ENCODE measurements around the gene PRMT1.

DNA sequence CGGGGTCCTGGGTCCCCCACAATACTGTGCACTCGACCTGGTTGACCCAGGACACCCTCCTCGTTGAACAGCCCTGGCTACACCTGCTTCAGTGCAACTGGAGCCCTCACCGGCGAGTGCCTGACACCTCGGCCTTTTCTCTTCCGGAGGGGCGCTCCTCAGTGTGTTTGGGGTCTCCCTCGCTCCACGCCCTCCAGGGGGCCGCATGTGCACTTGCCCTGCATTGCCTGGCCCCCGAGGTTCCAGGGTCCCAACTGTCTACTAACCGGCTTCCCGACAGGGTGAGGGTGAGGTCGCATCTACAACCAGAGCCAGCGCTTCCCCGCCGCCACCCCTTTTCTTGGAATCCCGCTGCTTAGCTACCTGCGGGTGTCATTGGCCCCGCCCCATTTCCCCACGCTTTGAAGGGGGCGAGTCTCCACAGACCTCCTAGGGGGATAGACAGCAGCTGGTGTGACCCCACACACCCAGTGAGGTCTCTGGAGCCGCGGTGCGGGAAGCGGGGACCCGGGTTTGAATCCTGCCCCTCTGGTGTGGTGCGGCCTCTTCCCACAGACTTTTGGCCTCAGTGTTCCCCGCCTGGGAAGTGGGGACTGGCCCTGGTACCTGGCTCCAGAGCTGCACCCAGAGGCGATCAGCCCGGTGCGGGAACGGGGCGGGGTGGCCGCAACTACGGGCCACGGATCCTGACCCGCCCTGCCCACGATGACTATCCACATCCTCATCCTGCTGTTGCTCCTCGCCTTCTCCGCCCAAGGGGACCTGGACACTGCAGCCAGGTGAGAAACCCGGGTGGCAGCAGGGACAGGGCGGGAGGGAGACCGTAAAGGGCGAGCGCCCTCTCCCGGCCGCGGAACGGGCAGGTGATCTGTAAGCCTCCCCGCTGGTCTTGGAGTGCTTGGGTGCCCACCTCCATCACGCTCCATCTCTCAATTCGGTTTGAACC lies 12.3 kb downstream of the PRMT1 start, which contains the start of gene ADM5:
- TF ChIP-seq, protein P1, sequence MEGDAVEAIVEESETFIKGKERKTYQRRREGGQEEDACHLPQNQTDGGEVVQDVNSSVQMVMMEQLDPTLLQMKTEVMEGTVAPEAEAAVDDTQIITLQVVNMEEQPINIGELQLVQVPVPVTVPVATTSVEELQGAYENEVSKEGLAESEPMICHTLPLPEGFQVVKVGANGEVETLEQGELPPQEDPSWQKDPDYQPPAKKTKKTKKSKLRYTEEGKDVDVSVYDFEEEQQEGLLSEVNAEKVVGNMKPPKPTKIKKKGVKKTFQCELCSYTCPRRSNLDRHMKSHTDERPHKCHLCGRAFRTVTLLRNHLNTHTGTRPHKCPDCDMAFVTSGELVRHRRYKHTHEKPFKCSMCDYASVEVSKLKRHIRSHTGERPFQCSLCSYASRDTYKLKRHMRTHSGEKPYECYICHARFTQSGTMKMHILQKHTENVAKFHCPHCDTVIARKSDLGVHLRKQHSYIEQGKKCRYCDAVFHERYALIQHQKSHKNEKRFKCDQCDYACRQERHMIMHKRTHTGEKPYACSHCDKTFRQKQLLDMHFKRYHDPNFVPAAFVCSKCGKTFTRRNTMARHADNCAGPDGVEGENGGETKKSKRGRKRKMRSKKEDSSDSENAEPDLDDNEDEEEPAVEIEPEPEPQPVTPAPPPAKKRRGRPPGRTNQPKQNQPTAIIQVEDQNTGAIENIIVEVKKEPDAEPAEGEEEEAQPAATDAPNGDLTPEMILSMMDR (IDR thresholded peaks at IDR 0.05; ENCODE audit: insufficient read depth, low read depth, low read length) = peak; percentile 26
- peak; percentile 9 for TF ChIP-seq EZH2 (IDR thresholded peaks at IDR 0.05; ENCODE audit: insufficient read depth, low read length)

Data from astrocyte (in vitro differentiated cells and primary cell).